GM12872 (cell line): ENCODE results near the gene GMFB.

Experiments
- TF ChIP-seq, protein P1 (sequence below): IDR thresholded peaks from 3 replicates; pipeline ENCODE4 v1.5.1; 2011; ENCODE audit warnings: low read depth, mild to moderate bottlenecking, low read length, moderate library complexity; ENCODE audit not compliant: insufficient read depth

GMFB gene

DNA sequence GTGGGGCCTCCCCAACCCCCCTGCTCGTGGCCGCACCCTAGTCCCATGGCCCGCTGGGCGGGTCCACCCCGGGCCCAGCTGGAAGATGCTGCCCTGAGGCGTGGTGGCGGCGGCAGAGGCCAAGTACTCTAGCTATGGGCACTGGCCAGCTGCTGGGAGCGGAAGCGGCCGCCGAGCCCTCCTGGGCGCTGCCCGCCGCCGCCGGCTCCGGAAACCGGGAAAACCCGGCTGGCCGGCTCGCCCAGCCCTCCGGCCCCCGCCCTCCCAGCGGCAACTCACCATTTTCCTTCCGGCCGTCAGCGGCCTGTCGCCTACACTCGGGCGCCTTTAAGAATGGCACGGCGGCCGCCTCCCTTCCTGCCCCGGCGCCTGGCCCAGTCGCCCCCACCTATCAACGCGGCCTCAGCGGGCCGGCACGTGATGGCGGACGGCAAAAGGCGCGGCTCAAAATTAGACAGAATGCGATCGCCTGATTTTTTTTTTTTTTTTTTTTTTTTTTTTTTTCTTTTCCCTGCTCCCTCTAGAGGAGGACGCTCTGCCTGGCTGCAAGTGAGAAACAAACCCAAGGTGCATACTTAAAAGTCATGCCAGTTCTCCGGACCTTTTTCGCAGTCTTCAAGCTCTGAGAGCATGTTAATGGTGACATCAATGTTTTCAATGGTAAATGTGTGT is at the start of gene GMFB:
Gene GMFB, minus strand, starts transcription at position 335 of the 672 bp plus-strand sequence. Its CDS starts 53 bp downstream, at position 282.
- TF ChIP-seq, protein P1, sequence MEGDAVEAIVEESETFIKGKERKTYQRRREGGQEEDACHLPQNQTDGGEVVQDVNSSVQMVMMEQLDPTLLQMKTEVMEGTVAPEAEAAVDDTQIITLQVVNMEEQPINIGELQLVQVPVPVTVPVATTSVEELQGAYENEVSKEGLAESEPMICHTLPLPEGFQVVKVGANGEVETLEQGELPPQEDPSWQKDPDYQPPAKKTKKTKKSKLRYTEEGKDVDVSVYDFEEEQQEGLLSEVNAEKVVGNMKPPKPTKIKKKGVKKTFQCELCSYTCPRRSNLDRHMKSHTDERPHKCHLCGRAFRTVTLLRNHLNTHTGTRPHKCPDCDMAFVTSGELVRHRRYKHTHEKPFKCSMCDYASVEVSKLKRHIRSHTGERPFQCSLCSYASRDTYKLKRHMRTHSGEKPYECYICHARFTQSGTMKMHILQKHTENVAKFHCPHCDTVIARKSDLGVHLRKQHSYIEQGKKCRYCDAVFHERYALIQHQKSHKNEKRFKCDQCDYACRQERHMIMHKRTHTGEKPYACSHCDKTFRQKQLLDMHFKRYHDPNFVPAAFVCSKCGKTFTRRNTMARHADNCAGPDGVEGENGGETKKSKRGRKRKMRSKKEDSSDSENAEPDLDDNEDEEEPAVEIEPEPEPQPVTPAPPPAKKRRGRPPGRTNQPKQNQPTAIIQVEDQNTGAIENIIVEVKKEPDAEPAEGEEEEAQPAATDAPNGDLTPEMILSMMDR = peak; percentile 41; the same call in 2 of the 3 replicates

- TF ChIP-seq, protein P1 = no peak
Observed at GRCh38 chr14:54538055-54538454, 49.3 kb upstream of the GMFB start.

DNA sequence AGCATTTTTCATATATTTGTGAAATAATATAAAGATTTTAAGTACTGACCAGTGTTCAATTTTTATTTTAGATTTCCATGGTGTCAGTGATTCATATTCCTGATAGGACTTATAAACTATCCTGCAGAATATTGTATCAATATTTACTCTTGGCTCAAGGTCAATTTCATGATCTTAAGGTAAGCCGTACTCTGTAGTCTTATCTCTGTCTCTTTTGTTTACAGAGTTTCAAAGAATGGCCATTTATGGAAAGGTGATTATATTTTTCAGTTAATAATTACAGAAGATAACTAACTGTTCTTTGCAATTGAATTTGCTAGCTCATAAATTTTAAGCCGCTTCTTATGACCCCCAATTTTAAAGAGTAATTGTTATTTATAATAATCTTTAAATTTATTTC is 48.9 kb upstream of the GMFB start:
- TF ChIP-seq, protein P1 = no peak

DNA sequence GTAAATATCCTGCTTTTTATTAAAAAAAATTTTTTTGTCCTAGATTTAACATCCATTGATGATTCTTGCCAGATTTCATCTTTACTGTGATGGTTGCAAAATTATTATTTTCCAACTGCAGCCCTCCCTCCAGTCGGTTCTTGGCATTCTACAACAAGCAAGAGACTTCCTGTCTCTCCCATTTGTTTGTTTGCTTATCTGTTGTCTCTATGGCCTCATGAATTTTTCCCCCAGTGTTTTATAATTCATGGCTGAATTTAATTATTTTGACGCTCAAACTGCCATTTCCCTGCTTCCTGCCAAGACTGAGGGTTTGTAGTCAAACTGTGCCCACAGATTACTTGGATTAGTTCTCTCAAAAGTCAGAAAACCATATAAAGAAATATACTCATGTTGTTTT is 46.9 kb upstream of the GMFB start:
- TF ChIP-seq, protein P1 = no peak

DNA sequence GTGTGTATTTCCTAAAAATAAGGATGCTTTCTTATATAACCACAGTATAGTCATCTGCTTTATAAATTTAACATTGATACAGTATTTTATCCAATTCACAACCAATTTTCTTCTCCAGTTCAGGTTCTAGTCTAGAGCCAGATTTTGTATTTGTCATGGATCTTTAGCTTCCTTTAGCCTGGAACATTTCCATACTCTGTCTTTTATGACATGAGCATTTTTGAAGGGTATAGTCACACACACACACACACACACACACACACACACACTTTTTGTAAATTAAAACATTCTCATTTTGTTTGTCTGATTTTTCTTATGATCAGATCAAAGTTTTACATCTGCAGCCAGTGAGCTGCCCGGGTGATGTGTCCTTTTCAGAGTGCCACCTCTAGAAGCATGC is 46.3 kb upstream of the GMFB start:
- TF ChIP-seq, protein P1 = no peak

DNA sequence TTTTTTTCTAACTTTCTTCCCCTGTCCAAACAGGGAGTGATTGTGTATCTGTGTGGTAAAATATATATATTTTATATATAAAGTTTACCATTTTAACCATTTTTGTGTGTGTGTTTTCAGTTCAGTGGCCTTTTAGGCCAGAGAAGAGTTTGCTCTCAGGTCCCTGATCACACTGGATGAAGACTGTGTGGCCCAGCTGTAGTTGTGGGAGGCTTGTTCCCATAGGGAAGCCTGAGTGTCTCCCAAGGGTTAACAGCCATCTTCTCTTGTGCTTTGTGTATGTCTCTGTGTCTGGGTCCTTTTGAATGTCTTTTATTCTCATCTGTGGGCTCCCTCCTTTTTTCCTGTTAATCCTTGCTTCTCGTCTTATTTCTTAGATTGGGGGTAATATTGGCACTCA is 44.3 kb upstream of the GMFB start:
- TF ChIP-seq, protein P1 = no peak

DNA sequence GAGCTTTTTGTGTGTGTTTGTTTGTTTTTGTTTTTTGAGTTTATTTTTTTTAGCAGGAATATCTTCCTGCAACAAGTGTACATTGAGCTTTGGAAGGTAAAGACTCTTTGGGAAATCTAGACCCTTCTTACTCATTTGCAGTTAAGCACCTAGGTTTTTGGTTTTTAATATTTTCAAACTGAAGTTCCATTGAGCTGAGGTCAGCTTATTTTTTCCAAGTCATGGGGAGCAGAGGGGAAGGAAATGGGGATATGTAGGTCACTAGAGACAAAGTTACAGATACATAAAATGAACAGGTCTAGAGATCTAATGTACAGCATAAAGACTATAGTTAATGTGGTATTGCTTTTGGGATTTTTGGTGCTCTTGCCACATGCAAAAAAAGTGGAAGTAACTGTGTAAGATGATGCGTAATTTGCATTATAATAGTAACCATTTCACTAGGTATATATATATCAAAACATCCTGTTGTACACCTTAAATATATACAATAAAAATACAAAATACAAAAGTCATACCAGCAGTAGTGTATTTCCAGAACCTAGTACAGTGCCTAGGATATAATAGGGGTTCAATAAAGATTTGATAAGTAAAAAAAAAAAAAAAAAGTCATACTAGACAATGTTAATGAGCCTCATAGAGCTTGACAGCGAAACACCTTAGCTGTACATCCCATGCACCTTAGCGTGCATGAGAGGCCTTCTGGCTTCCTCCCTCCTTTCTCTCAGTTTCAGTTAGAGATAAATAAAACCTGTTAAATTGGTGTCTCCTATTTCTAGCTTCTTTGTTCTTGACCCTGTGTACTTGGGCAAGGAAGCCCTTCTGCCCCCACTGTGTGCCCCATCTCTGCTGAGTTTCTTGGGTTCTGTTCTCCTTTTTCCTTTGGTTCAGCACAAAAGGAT is 43.6 kb upstream of the GMFB start:
- TF ChIP-seq, protein P1 = no peak
